Measurements from ENCODE around the gene SBF2.

- TF ChIP-seq CTCF (IDR thresholded peaks at IDR 0.05) (no peak), POLR2A (IDR thresholded peaks at IDR 0.05) (no peak)
These were observed 506.8 kb downstream of the SBF2 start for GRCh38 chr11:9787260-9787659.

Measured in tibial nerve (tissue), 3 donors.